Measurements from ENCODE around the gene FOXA3. TPM values are rescaled to one million over a fixed set of nuclear protein-coding genes. Genes with fewer than 3 reads are reported as not detected.

The FOXA3 gene
- total and polyA plus RNA-seq, 2 donors (not counting 3 experiments of a cell fraction or from before 2014, with no cell fraction given): 0.06 TPM; not detected in 1

- peaks cover 0 to 4% of the 10 kb centered on the region in 2 experiments for H3K36me3 ChIP-seq (ENCODE audit: control insufficient read depth in 2 of 2, extremely low read depth in 1 of 2, insufficient read depth in 2 of 2, low read length in 2 of 2)
- dilution Hi-C loops (cut with MboI; ENCODE audit: extremely low pct_ligation_motif_present, low sequenced_read_pairs): no loop called here
- H3K9me1 ChIP-seq (replicated peaks; ENCODE audit: control insufficient read depth, extremely low read depth, insufficient read depth, low read length): no peaks in the 10 kb centered on the region
- H3K4me1 ChIP-seq (ENCODE audit: control insufficient read depth, extremely low read depth, insufficient read depth, low read length): peaks cover 7% of the 10 kb centered on the region
- intact Hi-C loops (cut with micrococcal nuclease): no loop called here
- H3K27me3 ChIP-seq (ENCODE audit: control insufficient read depth in 2 of 2, insufficient read depth in 2 of 2, low read length in 2 of 2): no peaks in the 10 kb centered on the region
- no peaks in the 10 kb centered on the region for H4K20me1 ChIP-seq (replicated peaks; ENCODE audit: control insufficient read depth, extremely low read depth, insufficient read depth, low read length)
- CTCF ChIA-PET: interaction anchor here (1.0 to 1.8 kb wide), 6 partner anchors 8 to 116 kb away, joined by 3 to 4 read pairs (median 4); partner anchors contain the start of gene CCDC61
- no peak for FAIRE-seq
- H3K4me2 ChIP-seq (ENCODE audit: insufficient read depth, low read length): peak overlapping the region; percentile 20
- POLR2A ChIA-PET: interaction anchor here (1.0 kb wide), 1 partner anchor 15 kb away, joined by 3 read pairs; the partner anchor contains the start of gene IRF2BP1
- no peak overlapping the region for H2AFZ ChIP-seq (ENCODE audit: low read depth, low read length)
- no peak overlapping the region for H3K27ac ChIP-seq (ENCODE audit: insufficient read depth, low read depth, low read length)
- peak overlapping the region in 2 of 3 experiments; percentile 38 to 55 for H3K4me3 ChIP-seq (replicated peaks in 1 of 3; ENCODE audit: insufficient read depth in 1 of 3, low read depth in 1 of 3, low read length in 3 of 3)
- no peak for DNase-seq (ENCODE audit: low read depth, low spot score)
- TF ChIP-seq FOS (IDR thresholded peaks at IDR 0.05; ENCODE audit: borderline replicate concordance, insufficient read depth, low read length) (no peak), CTCF (IDR thresholded peaks at IDR 0.05; ENCODE audit: extremely low read depth in 1 of 2, insufficient read depth in 1 of 2, low read depth in 1 of 2, low read length in 2 of 2) (no peak), MAX (IDR thresholded peaks at IDR 0.05; ENCODE audit: insufficient read depth, insufficient read length) (no peak), EZH2 (IDR thresholded peaks at IDR 0.05; ENCODE audit: borderline replicate concordance, low read depth, low read length, severe bottlenecking) (no peak), POLR2AphosphoS5 (IDR thresholded peaks at IDR 0.05; ENCODE audit: insufficient read depth, low read depth, low read length) (no peak), GATA2 (IDR thresholded peaks at IDR 0.05; ENCODE audit: insufficient read depth, insufficient read length, low read depth, low read length) (no peak), POLR2A (IDR thresholded peaks at IDR 0.05; ENCODE audit: low read depth, low read length) (no peak), MYC (IDR thresholded peaks at IDR 0.05; ENCODE audit: low read depth, low read length) (no peak), JUN (IDR thresholded peaks at IDR 0.05; ENCODE audit: borderline replicate concordance, insufficient read depth, insufficient read length, low read depth) (no peak)
- H3K79me2 ChIP-seq (ENCODE audit: control insufficient read depth, insufficient read depth, low read length): no peaks in the 10 kb centered on the region
- H3K9me3 ChIP-seq (replicated peaks; ENCODE audit: control insufficient read depth, insufficient read depth, low read length): no peaks in the 10 kb centered on the region
- no peak overlapping the region for H3K9ac ChIP-seq (replicated peaks; ENCODE audit: extremely low read depth, insufficient read depth, low read length)
- no TSS peak for BruUV-seq (replicated peaks)
These were observed 36.8 kb downstream of the FOXA3 start for GRCh38 chr19:45900738-45901431.
